CD4-positive, alpha-beta T cell (primary cell): ENCODE measurements around the gene POLG2. TPM values are rescaled to one million over a fixed set of nuclear protein-coding genes. Genes with fewer than 3 reads are reported as not detected.

Source experiments
- ATAC-seq: fragments of 200-7000 bp; cut with Tn5 transposase; one replicate; pipeline ENCODE4 v1.10.0; 2022; ENCODE audit warnings: mild to moderate bottlenecking; ENCODE audit not compliant: poor library complexity
- CTCF ChIA-PET: fragments of 350-600 bp; sonication (Branson Sonifier 250); formaldehyde crosslinking; loops from one replicate; lab custom pipeline; 2021; ENCODE audit warnings: antibody characterized with exemption, inconsistent platforms; lab: Charles Lee
- POLR2A ChIA-PET: fragments of 350-600 bp; sonication (Branson Sonifier 250); formaldehyde crosslinking; loops from one replicate; lab custom pipeline; 2021; ENCODE audit warnings: antibody characterized with exemption, inconsistent platforms; lab: Charles Lee
- DNase-seq, 14 experiments: peaks; one replicate each; pipeline ENCODE4 v3.0.0-alpha.2; 2013 to 2020; ENCODE audit warnings: mixed read lengths in 2 of 14
- H3K27ac ChIP-seq, 2 donors: one replicate each; pipeline versions ENCODE4 v1.5.1 to v1.7.0; 2013; ENCODE audit warnings: low read length in 2 of 2, low read depth in 1 of 2, mild to moderate bottlenecking in 1 of 2
- H3K27me3 ChIP-seq, 2 experiments: 1 replicate in 1 of 2; 2 replicates in 1 of 2; pipeline versions ENCODE4 v1.6.1 to v1.7.0; 2013; ENCODE audit warnings: low read length in 2 of 2, control low read depth in 1 of 2, mild to moderate bottlenecking in 1 of 2, moderate library complexity in 1 of 2; ENCODE audit not compliant: insufficient read depth in 2 of 2, control insufficient read depth in 1 of 2
- H3K36me3 ChIP-seq: one replicate; pipeline ENCODE4 v1.6.1; 2013; ENCODE audit warnings: low read length, control low read depth; ENCODE audit not compliant: insufficient read depth
- H3K4me1 ChIP-seq: one replicate; pipeline ENCODE4 v1.6.1; 2013; ENCODE audit warnings: low read length, control low read depth; ENCODE audit not compliant: insufficient read depth
- H3K4me3 ChIP-seq: one replicate; pipeline ENCODE4 v1.5.1; 2013; ENCODE audit warnings: mild to moderate bottlenecking, low read length, moderate library complexity
- H3K9me3 ChIP-seq, 2 experiments: 1 replicate in 1 of 2; 2 replicates in 1 of 2; pipeline versions ENCODE4 v1.6.1 to v1.7.0; 2013; ENCODE audit warnings: low read length in 2 of 2, mild to moderate bottlenecking in 2 of 2, control low read depth in 1 of 2, moderate library complexity in 1 of 2; ENCODE audit not compliant: control insufficient read depth in 1 of 2, insufficient read depth in 1 of 2
- H3K27ac Mint-ChIP-seq: one replicate; pipeline ENCODE4 v1.8.0; 2020; ENCODE audit warnings: mixed read lengths
- H3K27me3 Mint-ChIP-seq: one replicate; pipeline ENCODE4 v1.8.0; 2021; ENCODE audit warnings: mixed read lengths
- H3K36me3 Mint-ChIP-seq: one replicate; pipeline ENCODE4 v1.8.0; 2021; ENCODE audit warnings: low read depth, mixed read lengths
- H3K4me1 Mint-ChIP-seq: one replicate; pipeline ENCODE4 v1.8.0; 2021; ENCODE audit warnings: low read depth, mixed read lengths
- H3K4me3 Mint-ChIP-seq: one replicate; pipeline ENCODE4 v1.8.0; 2020; ENCODE audit warnings: mild to moderate bottlenecking, mixed read lengths
- H3K9me3 Mint-ChIP-seq: one replicate; pipeline ENCODE4 v1.8.0; 2020; ENCODE audit warnings: mixed read lengths
- intact Hi-C, 2 experiments: fragments of 100-400 bp; cut with DNase I in 1 of 2; cut with micrococcal nuclease in 1 of 2; formaldehyde crosslinking; loops; one replicate each; pipeline versions ENCODE4 v1.15.1 to v1.9.0; 2023 to 2025; cut with DNase I, micrococcal nuclease
- total RNA-seq, 174 experiments: library from RNA in 2 of 174; stranded (reverse) in 2 of 174; gene quantifications; one replicate each; pipeline ENCODE4 v1.2.3 and lab custom pipeline; 2021 to 2026
- TF ChIP-seq, protein P1 (sequence below): fragments of 200-600 bp; IDR thresholded peaks from one replicate; pipeline ENCODE4 v1.8.0; 2022; ENCODE audit warnings: antibody characterized with exemption, mild to moderate bottlenecking

The POLG2 gene
- total RNA-seq, 2 experiments from 2014 or later, result 32.8 to 34.1 TPM

DNA sequence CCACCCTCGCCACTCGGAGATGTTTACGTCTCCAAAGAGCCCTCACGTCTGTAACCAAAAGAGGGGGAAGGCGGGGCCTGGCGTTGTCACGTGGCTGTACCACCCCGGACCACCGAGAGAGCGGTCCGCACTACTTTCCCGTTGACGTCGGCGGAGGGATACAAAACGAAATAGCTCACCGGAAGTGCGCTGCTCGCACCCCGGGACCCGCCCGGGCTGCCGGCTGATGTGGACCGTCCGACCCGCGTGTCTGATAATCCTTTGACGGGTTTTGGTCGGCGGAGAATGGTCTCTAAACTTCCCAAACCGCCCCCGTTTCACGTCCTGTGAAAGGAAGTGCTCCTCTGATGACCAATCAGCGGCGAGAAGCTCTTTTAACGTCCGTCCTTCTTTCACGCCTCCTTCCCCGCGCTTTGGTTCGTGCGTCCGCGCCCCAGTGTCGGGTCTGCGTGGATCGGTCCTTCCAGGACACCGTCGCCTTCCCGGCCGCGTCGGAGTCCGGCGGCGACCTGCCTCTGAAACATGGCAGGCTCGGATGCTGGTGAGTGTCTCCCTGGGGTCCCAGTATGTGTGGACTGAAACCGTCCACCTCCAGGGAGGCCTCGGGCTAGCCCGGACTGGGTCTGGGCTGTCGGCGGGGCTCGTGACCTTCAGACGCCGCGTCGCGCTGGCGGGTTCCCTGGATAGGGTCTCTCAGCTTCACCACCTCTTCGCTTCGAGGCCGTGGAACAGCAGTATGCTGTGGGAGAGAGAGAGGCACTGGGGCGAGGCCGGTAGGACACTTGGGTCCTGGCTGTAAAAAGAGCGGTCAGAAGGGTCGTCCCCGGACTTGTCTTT lies 9.9 kb upstream of the POLG2 start, which contains the start of gene CEP95:
Gene CEP95, plus strand, starts transcription at position 402 of the 837 bp plus-strand sequence. Its CDS starts 121 bp downstream, at position 523.
- H3K4me1 Mint-ChIP-seq, result peaks cover 61% of the 10 kb centered on the region
- H3K9me3 ChIP-seq, result no peaks in the 10 kb centered on the region
- peaks cover 64% of the 10 kb centered on the region for H3K36me3 ChIP-seq
- H3K27ac Mint-ChIP-seq, result peak within 1 kb of the TSS; percentile 99
- H3K4me3 ChIP-seq, result peak within 1 kb of the TSS; percentile 90
- H3K9me3 Mint-ChIP-seq, result no peaks in the 10 kb centered on the region
- intact Hi-C loops, result loop anchor here (1.0 to 10.0 kb wide), 9 partner anchors 9 to 884 kb away; partner anchors contain the start of genes POLG2 (in 2 of the 2), ICAM2 (in 1 of the 2), LIMD2 (in 1 of the 2) and MAP3K3 (in 1 of the 2)
- peak; percentile 89 to 98 (median 94) for DNase-seq
- ChIA-PET POLR2A (interaction anchor here (0.6 to 7.4 kb wide), 57 partner anchors 10 to 1824 kb away, joined by 3 to 453 read pairs (median 6); partner anchors contain the start of genes CCDC47, DDX42, ERN1 and ICAM2), CTCF (interaction anchor here (0.8 to 4.0 kb wide), 5 partner anchors 9 to 87 kb away, joined by 3 to 40 read pairs (median 26); partner anchors contain the start of gene POLG2)
- peak within 1 kb of the TSS; percentile 99 for H3K4me3 Mint-ChIP-seq
- peaks cover 28% of the 10 kb centered on the region for H3K4me1 ChIP-seq
- peaks cover 96% of the 10 kb centered on the region for H3K36me3 Mint-ChIP-seq
- TF ChIP-seq, protein P1, sequence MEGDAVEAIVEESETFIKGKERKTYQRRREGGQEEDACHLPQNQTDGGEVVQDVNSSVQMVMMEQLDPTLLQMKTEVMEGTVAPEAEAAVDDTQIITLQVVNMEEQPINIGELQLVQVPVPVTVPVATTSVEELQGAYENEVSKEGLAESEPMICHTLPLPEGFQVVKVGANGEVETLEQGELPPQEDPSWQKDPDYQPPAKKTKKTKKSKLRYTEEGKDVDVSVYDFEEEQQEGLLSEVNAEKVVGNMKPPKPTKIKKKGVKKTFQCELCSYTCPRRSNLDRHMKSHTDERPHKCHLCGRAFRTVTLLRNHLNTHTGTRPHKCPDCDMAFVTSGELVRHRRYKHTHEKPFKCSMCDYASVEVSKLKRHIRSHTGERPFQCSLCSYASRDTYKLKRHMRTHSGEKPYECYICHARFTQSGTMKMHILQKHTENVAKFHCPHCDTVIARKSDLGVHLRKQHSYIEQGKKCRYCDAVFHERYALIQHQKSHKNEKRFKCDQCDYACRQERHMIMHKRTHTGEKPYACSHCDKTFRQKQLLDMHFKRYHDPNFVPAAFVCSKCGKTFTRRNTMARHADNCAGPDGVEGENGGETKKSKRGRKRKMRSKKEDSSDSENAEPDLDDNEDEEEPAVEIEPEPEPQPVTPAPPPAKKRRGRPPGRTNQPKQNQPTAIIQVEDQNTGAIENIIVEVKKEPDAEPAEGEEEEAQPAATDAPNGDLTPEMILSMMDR, result no peak
- H3K27me3 ChIP-seq, result no peaks in the 10 kb centered on the region
- H3K27ac ChIP-seq, result peak within 1 kb of the TSS; percentile 99 to 100
- peak; percentile 44 for ATAC-seq
- no peaks in the 10 kb centered on the region for H3K27me3 Mint-ChIP-seq

DNA sequence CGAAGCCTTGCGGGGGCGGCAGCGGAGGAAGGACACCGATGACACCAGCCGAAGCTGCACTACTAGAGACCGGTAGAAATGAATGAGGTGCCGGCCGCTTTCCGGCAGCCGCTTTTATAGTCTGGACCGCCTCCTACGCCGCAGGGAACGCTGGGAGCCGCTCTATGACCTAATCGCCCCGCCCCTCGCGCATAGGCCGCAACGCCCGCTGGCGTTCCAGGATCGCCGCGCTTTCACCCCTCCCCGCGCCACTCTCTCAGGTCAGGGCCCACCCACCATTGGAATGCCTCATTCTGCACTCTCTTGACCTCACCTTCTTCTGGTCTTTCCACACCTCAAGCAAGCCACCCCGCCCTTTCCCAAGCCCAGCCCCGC lies 9.3 kb upstream of the POLG2 start, which contains the start of gene DDX5:
Gene DDX5, minus strand, starts transcription at position 89 of the 375 bp plus-strand sequence. CDS start 170 bp downstream, outside the sequence.
- CTCF ChIA-PET, result interaction anchor here (3.6 to 4.0 kb wide), 3 partner anchors 9 to 87 kb away, joined by 26 to 40 read pairs (median 33); partner anchors contain the start of gene POLG2
- intact Hi-C loops, result loop anchor here (1.0 to 10.0 kb wide), 9 partner anchors 9 to 884 kb away; partner anchors contain the start of genes POLG2 (in 2 of the 2), ICAM2 (in 1 of the 2), LIMD2 (in 1 of the 2) and MAP3K3 (in 1 of the 2)

More for the DNA sequence above, 9.3 kb upstream of the POLG2 start, which contains the start of gene DDX5:
- Mint-ChIP-seq H3K4me3 (peak within 1 kb of the TSS; percentile 99), H3K4me1 (peaks cover 61% of the 10 kb centered on the region), H3K27me3 (no peaks in the 10 kb centered on the region), H3K36me3 (peaks cover 96% of the 10 kb centered on the region), H3K27ac (peak within 1 kb of the TSS; percentile 99), H3K9me3 (no peaks in the 10 kb centered on the region)
- no peaks in the 10 kb centered on the region for H3K9me3 ChIP-seq
- peaks cover 64% of the 10 kb centered on the region for H3K36me3 ChIP-seq
- H3K27ac ChIP-seq, result peak within 1 kb of the TSS; percentile 99 to 100
- H3K4me3 ChIP-seq, result peak within 1 kb of the TSS; percentile 90
- POLR2A ChIA-PET, result interaction anchor here (0.6 to 7.4 kb wide), 63 partner anchors 11 to 1825 kb away, joined by 3 to 453 read pairs (median 6); partner anchors contain the start of genes CCDC47, DDX42, ERN1 and ICAM2
- ATAC-seq, result peak; percentile 65
- no peaks in the 10 kb centered on the region for H3K27me3 ChIP-seq
- H3K4me1 ChIP-seq, result peaks cover 32% of the 10 kb centered on the region
- TF ChIP-seq, protein P1, result no peak
- peak; percentile 95 to 99 (median 98) for DNase-seq
